Subcutaneous adipose tissue (tissue), 4 donors: ENCODE measurements around the gene FNIP2. TPM values are rescaled to one million over a fixed set of nuclear protein-coding genes. Genes with fewer than 3 reads are reported as not detected.

Experiments
- CTCF ChIP-seq: fragments of 450-650 bp; IDR thresholded peaks from one replicate; pipeline ENCODE4 v1.5.1; 2016; ENCODE audit warnings: low read depth, mild to moderate bottlenecking, control low read depth, antibody characterized with exemption, moderate library complexity
- total RNA-seq, 4 donors: library from RNA; depleted of rRNA; stranded (reverse); fragments of >200 nt; gene quantifications; one replicate each; pipeline ENCODE4 v1.1.0, GENCODE V29; 2016

FNIP2 gene
- total RNA-seq, 4 donors from 2014 or later: 64.1 to 97.1 (median 83.9) TPM

- TF ChIP-seq CTCF: no peak
Observed at GRCh38 chr4:158854236-158854635, 85.4 kb downstream of the FNIP2 start.

GRCh38 chr4:158856852-158857251 is 88.0 kb downstream of the FNIP2 start:
- TF ChIP-seq CTCF: no peak

- TF ChIP-seq CTCF: no peak
Observed at GRCh38 chr4:158857951-158858350, 89.1 kb downstream of the FNIP2 start.

- no peak for TF ChIP-seq CTCF
Observed at GRCh38 chr4:158858410-158859199, 89.8 kb downstream of the FNIP2 start.

- no peak for TF ChIP-seq CTCF
Observed at GRCh38 chr4:158859661-158860060, 90.8 kb downstream of the FNIP2 start.

- no peak for TF ChIP-seq CTCF
Observed at GRCh38 chr4:158860856-158861255, 92.0 kb downstream of the FNIP2 start.

GRCh38 chr4:158861281-158861680 is 92.5 kb downstream of the FNIP2 start:
- no peak for TF ChIP-seq CTCF
